H1 (cell line): ENCODE measurements around the gene MYO7B. TPM values are rescaled to one million over a fixed set of nuclear protein-coding genes. Genes with fewer than 3 reads are reported as not detected.
A peak's percentile ranks its signal among the peaks of the same experiment; 100 is the strongest.

Experiments
- CTCF ChIA-PET: fragments of 300-600 bp; sonication (Branson Sonifier 250); formaldehyde crosslinking; loops from one replicate; lab custom pipeline; 2021; ENCODE audit not compliant: partially characterized antibody; lab: Charles Lee
- POLR2A ChIA-PET: fragments of 300-600 bp; sonication (Branson Sonifier 250); formaldehyde crosslinking; loops from one replicate; lab custom pipeline; 2021; ENCODE audit warnings: inconsistent platforms; ENCODE audit not compliant: partially characterized antibody; lab: Charles Lee
- DNase-seq, 2 experiments: peaks; one replicate each; pipeline versions ENCODE4 v3.0.0 to v3.0.0-alpha.2; 2010 to 2022; ENCODE audit warnings: low spot score in 2 of 2, low read depth in 1 of 2, mixed read lengths in 1 of 2
- FAIRE-seq: peaks from 2 replicates; lab custom pipeline; 2011; peaks lifted over from hg19 to GRCh38; lab: Jason Lieb, UNC
- H2AFZ ChIP-seq: 2 replicates; pipeline ENCODE4 v1.8.1; 2012; ENCODE audit warnings: low read length, inconsistent platforms
- H2AK5ac ChIP-seq: 2 replicates; pipeline ENCODE4 v1.6.1; 2013; ENCODE audit warnings: low read depth, low read length
- H2BK120ac ChIP-seq: replicated peaks from 2 replicates; pipeline ENCODE3; 2013; ENCODE audit warnings: low read depth, low read length, inconsistent platforms
- H2BK12ac ChIP-seq: 2 replicates; pipeline ENCODE4 v1.6.1; 2013; ENCODE audit warnings: low read depth, low read length
- H2BK15ac ChIP-seq: 2 replicates; pipeline ENCODE4 v1.6.1; 2013; ENCODE audit warnings: low read length
- H2BK20ac ChIP-seq: 2 replicates; pipeline ENCODE4 v1.6.1; 2013; ENCODE audit warnings: low read length
- H2BK5ac ChIP-seq: 2 replicates; pipeline ENCODE4 v1.6.1; 2013; ENCODE audit warnings: low read depth, low read length
- H3K14ac ChIP-seq: 2 replicates; pipeline ENCODE4 v1.6.1; 2013; ENCODE audit warnings: inconsistent platforms; ENCODE audit not compliant: insufficient read length
- H3K18ac ChIP-seq: 2 replicates; pipeline ENCODE4 v1.6.1; 2013; ENCODE audit warnings: low read length; ENCODE audit errors: extremely low read depth
- H3K23ac ChIP-seq: 2 replicates; pipeline ENCODE4 v1.6.1; 2013; ENCODE audit warnings: inconsistent platforms; ENCODE audit not compliant: insufficient read length
- H3K23me2 ChIP-seq: 2 replicates; pipeline ENCODE4 v1.6.1; 2013; ENCODE audit warnings: low read depth, low read length
- H3K27ac ChIP-seq: 2 replicates; pipeline ENCODE4 v1.6.1; 2011; ENCODE audit warnings: low read depth, low read length, inconsistent platforms
- H3K27me3 ChIP-seq, 4 experiments: replicated peaks in 1 of 4; 1 replicate in 1 of 4; 2 replicates in 3 of 4; pipeline versions ENCODE4 v1.6.1 to v1.8.1; 2011 to 2013; ENCODE audit warnings: low read length in 3 of 4, mild to moderate bottlenecking in 3 of 4, inconsistent platforms in 2 of 4, mixed read lengths in 2 of 4, moderate library complexity in 1 of 4; ENCODE audit not compliant: control insufficient read depth in 3 of 4, insufficient read depth in 3 of 4; ENCODE audit errors: extremely low read depth in 1 of 4
- H3K36me3 ChIP-seq, 4 experiments: 2 replicates each; pipeline versions ENCODE4 v1.6.1 to v1.8.1; 2011 to 2013; ENCODE audit warnings: mild to moderate bottlenecking in 4 of 4, low read length in 3 of 4, moderate library complexity in 2 of 4, control low read depth in 1 of 4, inconsistent platforms in 1 of 4; ENCODE audit not compliant: insufficient read depth in 4 of 4, control insufficient read depth in 2 of 4
- H3K4ac ChIP-seq: replicated peaks from 2 replicates; pipeline ENCODE3; 2013; ENCODE audit warnings: low read length, low read depth, mixed read lengths, inconsistent platforms; ENCODE audit not compliant: insufficient read length
- H3K4me1 ChIP-seq, 4 experiments: replicated peaks in 1 of 4; 1 replicate in 1 of 4; 2 replicates in 3 of 4; pipeline versions ENCODE4 v1.6.1 to v1.8.1; 2011 to 2013; ENCODE audit warnings: low read length in 3 of 4, inconsistent platforms in 2 of 4, mixed read lengths in 1 of 4; ENCODE audit not compliant: insufficient read depth in 4 of 4, control insufficient read depth in 3 of 4
- H3K4me2 ChIP-seq, 2 experiments: 2 replicates each; pipeline versions ENCODE4 v1.6.1 to v1.8.1; 2011 to 2013; ENCODE audit warnings: low read depth in 2 of 2, low read length in 2 of 2, control low read depth in 1 of 2, inconsistent platforms in 1 of 2, mild to moderate bottlenecking in 1 of 2; ENCODE audit not compliant: insufficient read depth in 1 of 2
- H3K4me3 ChIP-seq, 4 experiments: fragments of 200-600, 300-600 bp in 1 of 4; sonication (generic), shearing (Covaris generic), sonication (Bioruptor Twin) in 1 of 4; 2 replicates each; pipeline versions ENCODE4 v1.5.1 to v1.8.1; 2011 to 2016; ENCODE audit warnings: low read length in 4 of 4, low read depth in 3 of 4, control low read depth in 2 of 4, inconsistent platforms in 2 of 4, mild to moderate bottlenecking in 2 of 4, mixed read lengths in 1 of 4, moderate library complexity in 1 of 4; ENCODE audit not compliant: insufficient read depth in 2 of 4; ENCODE audit errors: extremely low read depth in 1 of 4
- H3K56ac ChIP-seq: replicated peaks from 2 replicates; pipeline ENCODE3; 2013; ENCODE audit warnings: low read depth, mild to moderate bottlenecking, mixed read lengths, low read length, inconsistent platforms; ENCODE audit not compliant: insufficient read length
- H3K79me1 ChIP-seq: 2 replicates; pipeline ENCODE4 v1.6.1; 2013; ENCODE audit warnings: low read depth, low read length, control low read depth
- H3K79me2 ChIP-seq, 2 experiments: 2 replicates each; pipeline versions ENCODE4 v1.6.1 to v1.8.1; 2012 to 2013; ENCODE audit warnings: low read length in 2 of 2, mild to moderate bottlenecking in 2 of 2, inconsistent platforms in 1 of 2; ENCODE audit not compliant: insufficient read depth in 2 of 2, control insufficient read depth in 1 of 2
- H3K9ac ChIP-seq, 4 experiments: replicated peaks in 1 of 4; 1 replicate in 1 of 4; 2 replicates in 3 of 4; pipeline versions ENCODE4 v1.6.1 to v1.8.1; 2011 to 2013; ENCODE audit warnings: low read depth in 3 of 4, low read length in 3 of 4, control low read depth in 2 of 4, mild to moderate bottlenecking in 2 of 4, moderate library complexity in 2 of 4, inconsistent platforms in 1 of 4; ENCODE audit errors: extremely low read depth in 1 of 4
- H3K9me3 ChIP-seq, 2 experiments: 2 replicates each; pipeline versions ENCODE4 v1.6.1 to v1.8.1; 2012 to 2013; ENCODE audit warnings: mild to moderate bottlenecking in 2 of 2, moderate library complexity in 2 of 2, control low read depth in 1 of 2, inconsistent platforms in 1 of 2, low read depth in 1 of 2, low read length in 1 of 2, mixed read lengths in 1 of 2; ENCODE audit not compliant: insufficient read depth in 2 of 2
- H4K20me1 ChIP-seq, 2 experiments: replicated peaks in 1 of 2; 2 replicates each; pipeline versions ENCODE3 to v1.8.1; 2011 to 2013; ENCODE audit warnings: inconsistent platforms in 2 of 2, low read length in 2 of 2, mild to moderate bottlenecking in 1 of 2; ENCODE audit not compliant: insufficient read depth in 2 of 2, control insufficient read depth in 1 of 2
- H4K5ac ChIP-seq: 2 replicates; pipeline ENCODE4 v1.6.1; 2013; ENCODE audit warnings: low read length, low read depth, mixed read lengths, inconsistent platforms; ENCODE audit not compliant: insufficient read length
- H4K8ac ChIP-seq: 2 replicates; pipeline ENCODE4 v1.8.0; 2013; ENCODE audit warnings: mild to moderate bottlenecking, moderate library complexity, low read length, inconsistent platforms; ENCODE audit not compliant: insufficient read depth; ENCODE audit errors: extremely low read depth
- H4K91ac ChIP-seq: replicated peaks from 2 replicates; pipeline ENCODE3; 2013; ENCODE audit warnings: low read length, mixed read lengths, inconsistent platforms; ENCODE audit not compliant: insufficient read length
- ATF3 ChIP-seq: IDR thresholded peaks from 2 replicates; pipeline ENCODE4 v1.6.1; 2011; ENCODE audit warnings: low read depth, mild to moderate bottlenecking, low read length; ENCODE audit not compliant: insufficient read depth
- BRCA1 ChIP-seq: IDR thresholded peaks from 2 replicates; pipeline ENCODE4 v1.6.1; 2012; ENCODE audit warnings: low read depth, low read length, improper control_type of control experiment
- CHD1 ChIP-seq: IDR thresholded peaks from 2 replicates; pipeline ENCODE4 v1.6.1; 2012; ENCODE audit warnings: low read depth, low read length, improper control_type of control experiment
- MAFK ChIP-seq: IDR thresholded peaks from 2 replicates; pipeline ENCODE4 v1.6.1; 2012; ENCODE audit warnings: low read depth, mild to moderate bottlenecking, improper control_type of control experiment, low read length
- NANOG ChIP-seq: IDR thresholded peaks from 2 replicates; pipeline ENCODE4 v1.6.1; 2011; ENCODE audit warnings: low read length, low read depth, mild to moderate bottlenecking, inconsistent platforms; ENCODE audit not compliant: insufficient read depth, poor library complexity, severe bottlenecking
- POLR2AphosphoS5 ChIP-seq: IDR thresholded peaks from 2 replicates; pipeline ENCODE4 v1.6.1; 2011; ENCODE audit warnings: low read depth, low read length
- POU5F1 ChIP-seq: IDR thresholded peaks from 2 replicates; pipeline ENCODE4 v1.6.1; 2011; ENCODE audit warnings: low read depth, mild to moderate bottlenecking, low read length, moderate library complexity
- SAP30 ChIP-seq: fragments of 300-600 bp; sonication (generic); IDR thresholded peaks from 2 replicates; pipeline ENCODE4 v1.7.1; 2012; ENCODE audit warnings: low read length, moderate library complexity, mild to moderate bottlenecking, inconsistent platforms; ENCODE audit not compliant: insufficient read depth, insufficient replicate concordance
- SP4 ChIP-seq: IDR thresholded peaks from 2 replicates; pipeline ENCODE4 v1.6.1; 2012; ENCODE audit warnings: low read length, inconsistent platforms
- SUZ12 ChIP-seq: fragments of 200-600 bp; sonication (generic); IDR thresholded peaks from 2 replicates; pipeline ENCODE4 v1.6.1; 2012; ENCODE audit warnings: mild to moderate bottlenecking, inconsistent platforms, low read length, moderate library complexity, mixed read lengths
- WGBS, 2 experiments: shearing (Covaris generic) in 1 of 2; methylation state at CpG; one replicate each; pipeline versions ENCODE4 v1.1.6 to v1.1.7; 2013 to 2015; ENCODE audit warnings: low lambda C conversion rate in 2 of 2, mixed read lengths in 2 of 2, inconsistent platforms in 1 of 2, low coverage in 1 of 2, missing lambda C conversion rate in 1 of 2; ENCODE audit not compliant: insufficient replicate concordance in 2 of 2, insufficient coverage in 1 of 2, insufficient read length in 1 of 2; ENCODE audit errors: extremely low coverage in 1 of 2, missing lambda C conversion rate in 1 of 2; 5-methylcytosine and 5-hydroxymethylcytosine counted together
- polyA plus RNA-seq, 7 experiments: library from polyadenylated mRNA; depleted of rRNA in 3 of 7; stranded (reverse) in 5 of 7; unstranded in 2 of 7; fragments of >200 nt in 5 of 7; fragments of 200-250 nt in 2 of 7; gene quantifications; 1 replicate in 5 of 7; 2 replicates in 1 of 7; 4 replicates in 1 of 7; pipeline versions ENCODE4 v1.2.1 to v1.2.3, GENCODE V29; 2011 to 2013; ENCODE audit warnings: missing spikeins in 2 of 7, mixed read lengths in 2 of 7
- total RNA-seq: library from RNA; stranded (reverse); fragmentation: NEBNext Ultra II Directional; extraction: Animal tissue kit (Norgen Biotek cat#: 25700); gene quantifications from 2 replicates; pipeline ENCODE4 v1.2.1, GENCODE V29; 2021

MYO7B gene
- total and polyA plus RNA-seq, 2 of the 8 experiments (the other 6 are each of a cell fraction or from before 2014, with no cell fraction given): not detected

- no peak for DNase-seq
- no peak for FAIRE-seq
- TF ChIP-seq POLR2AphosphoS5: no peak
- TF ChIP-seq BRCA1: no peak
- TF ChIP-seq MAFK: no peak
- no peak for TF ChIP-seq POU5F1
- TF ChIP-seq SUZ12: no peak
- no peak for TF ChIP-seq CHD1
- no peak for TF ChIP-seq ATF3
- no peak for TF ChIP-seq NANOG
- no peak for TF ChIP-seq SP4
- TF ChIP-seq SAP30: no peak
Measured at GRCh38 chr2:127565261-127566138, 30.0 kb downstream of the MYO7B start.

More at GRCh38 chr2:127565261-127566138, 30.0 kb downstream of the MYO7B start:
- Histone ChIP-seq H3K18ac (no peak overlapping the region), H2BK20ac (no peak overlapping the region), H3K79me1 (no peaks in the 10 kb centered on the region), H3K14ac (no peak overlapping the region), H2AFZ (no peak overlapping the region), H3K27ac (no peak overlapping the region), H3K4ac (no peak overlapping the region), H3K36me3 (no peaks in the 10 kb centered on the region), H2BK15ac (no peak overlapping the region), H3K27me3 (no peaks in the 10 kb centered on the region), H4K20me1 (no peaks in the 10 kb centered on the region), H3K79me2 (no peaks in the 10 kb centered on the region), H3K56ac (no peak overlapping the region), H3K9me3 (no peaks in the 10 kb centered on the region), H3K4me2 (no peak overlapping the region), H4K8ac (no peak overlapping the region; the same call in 1 of the 2 replicates), H3K9ac (no peak overlapping the region), H4K91ac (no peak overlapping the region), H2BK5ac (no peak overlapping the region), H2AK5ac (peak overlapping the region; percentile 24; the same call in 1 of the 2 replicates), H3K23ac (no peak overlapping the region), H2BK12ac (no peak overlapping the region), H4K5ac (no peak overlapping the region), H2BK120ac (no peak overlapping the region), H3K4me3 (no peak overlapping the region), H3K4me1 (peaks cover 0 to 2% (median 1%) of the 10 kb centered on the region in 4 experiments; a peak in 1 of 7 replicates), H3K23me2 (no peaks in the 10 kb centered on the region)
- CTCF ChIA-PET: interaction anchor here (0.6 to 4.0 kb wide), 8 partner anchors 12 to 715 kb away, joined by 3 to 27 read pairs (median 3); no protein-coding TSS in a partner anchor
- POLR2A ChIA-PET: interaction anchor here (1.3 kb wide), 1 partner anchor 25 kb away, joined by 3 read pairs; no protein-coding TSS in a partner anchor
- 87% methylated on average over 10 of the region's 12 CpGs; no CpG with 5 or more reads in 1 of the 2 experiments for WGBS, 2 experiments
